Upper lobe of left lung (tissue), 4 donors: ENCODE measurements around the gene CDSN.

ENCODE experiments used
- POLR2A ChIP-seq, 4 donors: fragments of 450-650 bp; IDR thresholded peaks; one replicate each; pipeline ENCODE4 v1.5.1; 2016 to 2017; ENCODE audit warnings: antibody characterized with exemption in 4 of 4, mild to moderate bottlenecking in 2 of 4
- POLR2AphosphoS5 ChIP-seq, 2 donors: sonication (generic); formaldehyde crosslinking; IDR thresholded peaks; one replicate each; pipeline ENCODE4 v1.5.1; 2017; ENCODE audit warnings: antibody characterized with exemption in 2 of 2
- TF ChIP-seq, protein P1 (sequence below), 6 experiments: fragments of 450-650 bp in 4 of 6; fragments of 200-600 bp in 2 of 6; sonication (generic) in 2 of 6; IDR thresholded peaks; one replicate each; pipeline ENCODE4 v1.5.1; 2016 to 2019; ENCODE audit warnings: antibody characterized with exemption in 6 of 6

DNA sequence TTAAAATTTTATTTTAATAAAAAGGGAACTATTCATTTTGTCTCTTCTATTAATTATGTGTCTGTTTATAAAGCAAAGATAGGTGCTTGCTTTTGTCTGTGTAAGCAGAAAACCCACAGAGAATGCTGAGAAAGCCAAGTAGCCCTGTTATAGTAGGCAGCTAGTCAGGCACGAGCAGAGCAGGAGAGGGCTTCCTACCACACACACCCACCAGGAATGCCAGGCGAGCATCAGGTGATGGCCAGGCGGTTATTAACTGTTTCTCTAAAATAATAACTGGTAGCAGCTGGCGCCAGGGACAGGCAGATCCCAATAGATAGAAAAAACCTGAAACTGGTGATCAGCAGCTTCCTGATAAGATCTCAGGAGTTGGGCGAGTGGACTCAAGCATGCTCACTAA, 23.6 kb downstream of the CDSN start:
- TF ChIP-seq, protein P1, sequence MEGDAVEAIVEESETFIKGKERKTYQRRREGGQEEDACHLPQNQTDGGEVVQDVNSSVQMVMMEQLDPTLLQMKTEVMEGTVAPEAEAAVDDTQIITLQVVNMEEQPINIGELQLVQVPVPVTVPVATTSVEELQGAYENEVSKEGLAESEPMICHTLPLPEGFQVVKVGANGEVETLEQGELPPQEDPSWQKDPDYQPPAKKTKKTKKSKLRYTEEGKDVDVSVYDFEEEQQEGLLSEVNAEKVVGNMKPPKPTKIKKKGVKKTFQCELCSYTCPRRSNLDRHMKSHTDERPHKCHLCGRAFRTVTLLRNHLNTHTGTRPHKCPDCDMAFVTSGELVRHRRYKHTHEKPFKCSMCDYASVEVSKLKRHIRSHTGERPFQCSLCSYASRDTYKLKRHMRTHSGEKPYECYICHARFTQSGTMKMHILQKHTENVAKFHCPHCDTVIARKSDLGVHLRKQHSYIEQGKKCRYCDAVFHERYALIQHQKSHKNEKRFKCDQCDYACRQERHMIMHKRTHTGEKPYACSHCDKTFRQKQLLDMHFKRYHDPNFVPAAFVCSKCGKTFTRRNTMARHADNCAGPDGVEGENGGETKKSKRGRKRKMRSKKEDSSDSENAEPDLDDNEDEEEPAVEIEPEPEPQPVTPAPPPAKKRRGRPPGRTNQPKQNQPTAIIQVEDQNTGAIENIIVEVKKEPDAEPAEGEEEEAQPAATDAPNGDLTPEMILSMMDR (IDR thresholded peaks at IDR 0.05): no peak
- no peak for TF ChIP-seq POLR2A (IDR thresholded peaks at IDR 0.05)
- TF ChIP-seq POLR2AphosphoS5 (IDR thresholded peaks at IDR 0.05): no peak
